Cardiac fibroblast (primary cell): Measurements from ENCODE around the gene MLH3.

Experiments
- DNase-seq, 2 donors: peaks; one replicate each; pipeline versions ENCODE4 v3.0.0 to v3.0.0-alpha.2; 2010; ENCODE audit warnings: low read depth in 2 of 2
- H3K4me3 ChIP-seq, 2 donors: replicated peaks in 1 of 2; 1 replicate in 1 of 2; 2 replicates in 1 of 2; pipeline ENCODE4 v1.5.1; 2011; ENCODE audit warnings: low read depth in 2 of 2, low read length in 2 of 2, mild to moderate bottlenecking in 2 of 2, moderate library complexity in 1 of 2
- TF ChIP-seq, protein P1 (sequence below): IDR thresholded peaks from one replicate; pipeline ENCODE4 v1.5.1; 2011; ENCODE audit warnings: low read depth, mild to moderate bottlenecking, low read length, inconsistent platforms

Gene MLH3

DNA sequence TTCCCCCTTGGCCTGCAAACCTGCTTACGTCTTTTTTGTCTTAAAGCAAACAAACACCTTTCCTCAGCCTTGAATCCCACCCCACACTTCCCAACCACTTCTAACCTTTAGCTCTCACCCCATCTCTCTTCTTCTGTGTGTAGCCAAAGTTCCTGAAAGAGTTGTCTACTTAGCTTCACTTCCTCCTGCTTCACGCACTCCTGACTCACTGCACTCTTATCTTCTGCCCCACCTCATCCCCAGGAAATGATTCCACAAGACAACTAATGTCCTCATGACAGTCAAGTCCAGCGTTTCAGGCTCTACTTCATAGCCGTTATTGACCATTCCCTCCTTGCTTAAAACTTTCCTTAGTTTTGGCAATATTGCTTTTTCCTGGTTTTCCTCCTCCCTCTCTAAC lies 26.2 kb downstream of the MLH3 start:
- H3K4me3 ChIP-seq = no peak overlapping the region
- TF ChIP-seq, protein P1, sequence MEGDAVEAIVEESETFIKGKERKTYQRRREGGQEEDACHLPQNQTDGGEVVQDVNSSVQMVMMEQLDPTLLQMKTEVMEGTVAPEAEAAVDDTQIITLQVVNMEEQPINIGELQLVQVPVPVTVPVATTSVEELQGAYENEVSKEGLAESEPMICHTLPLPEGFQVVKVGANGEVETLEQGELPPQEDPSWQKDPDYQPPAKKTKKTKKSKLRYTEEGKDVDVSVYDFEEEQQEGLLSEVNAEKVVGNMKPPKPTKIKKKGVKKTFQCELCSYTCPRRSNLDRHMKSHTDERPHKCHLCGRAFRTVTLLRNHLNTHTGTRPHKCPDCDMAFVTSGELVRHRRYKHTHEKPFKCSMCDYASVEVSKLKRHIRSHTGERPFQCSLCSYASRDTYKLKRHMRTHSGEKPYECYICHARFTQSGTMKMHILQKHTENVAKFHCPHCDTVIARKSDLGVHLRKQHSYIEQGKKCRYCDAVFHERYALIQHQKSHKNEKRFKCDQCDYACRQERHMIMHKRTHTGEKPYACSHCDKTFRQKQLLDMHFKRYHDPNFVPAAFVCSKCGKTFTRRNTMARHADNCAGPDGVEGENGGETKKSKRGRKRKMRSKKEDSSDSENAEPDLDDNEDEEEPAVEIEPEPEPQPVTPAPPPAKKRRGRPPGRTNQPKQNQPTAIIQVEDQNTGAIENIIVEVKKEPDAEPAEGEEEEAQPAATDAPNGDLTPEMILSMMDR = no peak
- DNase-seq = peak; percentile 49 to 67

DNA sequence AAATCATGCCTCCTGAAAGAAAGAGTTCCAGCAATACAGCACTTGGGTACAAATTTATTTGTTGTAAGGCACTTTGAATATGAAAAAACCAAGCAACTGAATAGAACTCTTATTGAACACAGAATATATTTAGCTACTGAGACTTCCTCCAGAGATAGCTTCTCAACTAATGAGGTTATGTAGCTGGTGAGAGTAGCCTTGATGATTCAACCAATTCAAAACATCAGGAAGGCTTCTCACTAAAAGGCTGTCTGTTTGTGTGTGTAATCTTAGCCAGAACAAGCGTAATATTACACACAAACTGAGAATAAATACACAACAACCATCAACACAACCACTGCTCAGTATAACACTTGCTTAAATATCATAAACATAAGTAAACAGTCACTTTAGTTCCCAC lies 28.2 kb downstream of the MLH3 start:
- TF ChIP-seq, protein P1 = no peak
- H3K4me3 ChIP-seq = no peak overlapping the region
- peak in 1 of 2 donors; percentile 28 for DNase-seq

DNA sequence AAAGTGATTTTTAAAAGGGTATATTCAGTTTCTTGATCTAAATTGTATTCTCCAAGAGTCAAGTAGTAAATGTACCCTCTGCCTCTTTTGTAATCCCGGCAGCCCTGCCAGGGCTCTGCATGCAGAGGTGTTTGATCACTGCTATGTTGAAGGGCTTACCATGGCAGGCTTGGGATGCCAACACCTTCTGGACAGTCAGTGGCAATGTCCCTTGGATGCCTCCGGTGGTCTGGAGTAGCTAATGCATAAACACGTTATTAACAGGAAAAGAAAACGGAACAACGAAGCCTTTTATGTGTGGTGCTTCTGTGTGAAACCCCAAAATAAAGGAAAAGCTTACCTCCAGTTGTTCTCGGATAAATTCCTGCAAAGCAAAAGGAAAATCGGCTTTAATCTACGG lies 28.6 kb downstream of the MLH3 start:
- TF ChIP-seq, protein P1 = peak; percentile 31
- no peak overlapping the region for H3K4me3 ChIP-seq
- peak in 1 of 2 donors; percentile 17 for DNase-seq

DNA sequence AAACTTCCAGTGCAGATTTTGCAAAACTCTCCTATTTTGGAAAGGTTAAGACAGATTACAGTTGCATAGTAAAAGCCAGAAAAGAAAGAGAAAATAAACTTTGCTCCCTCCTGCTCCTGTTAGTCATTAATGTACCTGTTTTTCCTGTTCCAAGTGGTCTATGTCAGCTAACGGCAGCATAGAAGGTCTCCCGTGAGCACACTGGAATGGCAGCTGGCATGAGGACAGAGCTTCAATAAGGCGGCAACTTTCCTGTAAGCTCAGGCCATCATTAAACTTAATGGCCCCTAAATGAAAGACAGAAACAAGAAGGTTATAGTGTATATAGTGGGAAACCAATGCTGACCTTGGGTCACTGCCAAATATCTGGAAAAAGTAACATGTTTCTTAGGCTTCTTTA lies 32.6 kb downstream of the MLH3 start:
- TF ChIP-seq, protein P1 = no peak
- no peak for DNase-seq

DNA sequence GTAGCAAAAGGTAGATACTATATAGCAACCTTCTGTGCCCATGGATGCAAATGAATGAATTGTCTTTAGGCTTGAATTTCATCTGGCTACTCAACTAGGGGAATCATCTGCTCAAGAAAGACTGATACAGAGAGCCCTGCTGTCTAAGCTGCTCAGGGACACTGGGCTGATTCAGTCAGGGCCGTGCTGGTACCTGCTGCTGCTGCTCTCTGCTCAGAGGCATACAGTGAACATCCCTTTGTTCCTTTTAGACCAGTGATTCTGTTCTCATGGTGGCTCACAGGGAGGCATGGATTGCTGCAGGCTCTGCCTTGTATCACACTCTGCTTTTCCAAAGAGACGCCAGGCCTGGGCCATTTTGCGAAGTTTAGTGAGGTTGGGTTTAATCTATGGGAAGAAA lies 34.5 kb downstream of the MLH3 start:
- TF ChIP-seq, protein P1 = no peak
- DNase-seq = no peak
- no peak overlapping the region for H3K4me3 ChIP-seq

More for the DNA sequence above, 32.6 kb downstream of the MLH3 start:
- no peak overlapping the region for H3K4me3 ChIP-seq

DNA sequence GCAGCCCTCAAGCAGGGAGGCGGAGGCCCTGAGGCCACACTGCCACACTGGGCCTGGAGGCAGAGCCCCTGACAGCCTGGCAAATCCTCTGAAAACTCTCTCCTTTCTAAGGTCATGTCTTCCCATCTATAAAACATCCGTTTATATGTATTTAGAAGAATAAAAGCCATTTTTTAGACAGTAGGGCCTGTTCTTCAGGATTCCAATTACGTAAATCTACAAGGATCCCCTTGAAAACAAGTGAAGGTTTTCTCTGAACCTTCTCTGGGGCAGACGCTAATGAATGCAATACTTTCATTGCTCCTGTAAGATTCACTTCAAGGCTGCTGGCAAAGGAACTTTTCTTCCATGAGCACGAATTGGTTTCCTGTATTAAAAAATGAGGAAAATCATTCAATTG lies 35.8 kb downstream of the MLH3 start:
- no peak overlapping the region for H3K4me3 ChIP-seq
- TF ChIP-seq, protein P1 = no peak
- no peak for DNase-seq

DNA sequence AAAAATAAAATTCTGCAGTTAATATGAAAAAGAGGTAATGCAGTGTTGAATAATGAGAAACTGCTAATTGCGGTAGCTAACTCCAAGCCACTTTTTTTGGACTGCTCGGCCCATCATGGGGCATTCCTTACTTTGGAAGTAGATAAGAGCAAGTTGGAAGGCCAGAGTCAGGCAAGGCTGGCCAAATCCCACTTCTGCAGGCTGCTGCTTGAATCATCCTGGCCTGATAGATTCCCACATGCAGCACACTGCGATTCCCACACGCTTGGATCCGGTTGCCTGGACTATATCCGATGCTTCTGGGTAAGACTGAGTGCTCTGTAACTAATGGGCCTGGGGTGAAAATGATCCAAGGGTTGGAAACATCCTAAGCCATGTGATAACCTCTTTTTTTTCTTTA lies 38.0 kb downstream of the MLH3 start:
- no peak overlapping the region for H3K4me3 ChIP-seq
- TF ChIP-seq, protein P1 = no peak
- DNase-seq = no peak
